Hepatic stellate cell (primary cell): Measurements from ENCODE around the gene BSCL2.
"Not testable (repeated sequence)": the region's sequence is repeated elsewhere in the genome, so short reads cannot be mapped to it uniquely, and the experiment has no call there.

ENCODE experiments used
- DNase-seq: peaks from one replicate; pipeline ENCODE4 v3.0.0; 2011; ENCODE audit warnings: low spot score

BSCL2 gene

DNA sequence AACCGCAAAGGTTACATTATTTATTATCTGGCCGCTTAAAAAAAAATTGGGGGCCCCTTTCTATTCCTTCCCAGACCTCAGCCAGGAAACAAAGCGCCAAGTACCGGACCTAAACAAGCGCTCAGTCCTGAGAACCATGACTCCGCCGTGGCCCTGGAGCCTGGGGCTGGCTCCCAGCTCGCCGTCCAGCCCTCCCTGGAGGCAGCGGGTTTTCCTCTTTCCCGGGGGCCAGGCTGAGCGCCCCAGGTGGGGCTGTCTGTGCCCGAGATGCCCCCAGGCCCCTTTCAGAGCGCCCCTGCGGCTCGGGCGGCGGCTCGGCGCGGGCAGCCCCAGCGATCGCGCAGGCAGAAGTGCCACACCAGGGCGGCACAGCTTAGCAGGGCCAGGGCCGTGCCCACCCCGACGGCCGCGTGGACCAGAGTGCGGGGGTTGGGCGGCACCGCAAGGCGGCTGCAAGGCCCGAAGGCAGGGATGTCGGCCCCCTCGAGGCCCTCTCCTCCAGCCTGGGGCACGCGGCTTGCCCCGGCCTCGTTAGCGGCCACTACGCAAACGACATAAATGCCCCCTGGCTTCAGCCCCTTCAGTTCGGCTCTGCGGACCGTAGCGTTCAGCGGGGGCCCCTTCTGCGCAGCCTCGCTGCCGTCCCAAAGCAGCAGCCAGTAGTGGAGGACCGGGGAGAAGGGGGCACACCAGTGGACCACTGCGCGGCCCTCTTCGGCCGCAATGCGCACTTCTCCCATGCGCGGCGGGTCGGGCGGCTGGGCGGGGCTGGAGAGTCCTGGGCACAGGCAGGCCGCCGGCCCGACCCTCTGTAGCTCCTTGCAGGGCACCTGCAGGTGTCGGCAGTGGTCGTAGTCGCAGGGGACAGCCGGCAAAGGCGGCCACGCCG, 19.5 kb downstream of the BSCL2 start:
- no peak for DNase-seq

DNA sequence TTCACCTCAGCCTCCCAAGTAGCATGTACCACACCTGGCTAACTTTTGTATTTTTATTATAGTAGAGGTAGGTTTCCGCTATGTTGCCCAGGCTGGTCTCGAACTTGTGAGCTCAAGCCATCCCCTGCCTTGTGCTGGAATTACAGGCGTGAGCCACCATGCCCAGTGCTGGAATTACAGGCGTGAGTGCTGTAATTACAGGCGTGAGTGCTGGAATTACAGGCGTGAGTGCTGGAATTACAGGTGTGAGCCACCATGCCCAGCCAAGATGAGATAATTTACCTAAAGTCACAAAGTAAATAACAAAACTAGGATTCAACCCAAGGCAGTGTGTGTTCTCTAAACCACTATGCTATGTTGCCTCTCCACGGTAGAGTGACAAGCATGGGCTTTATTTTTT, 24.7 kb downstream of the BSCL2 start:
- DNase-seq, result no peak

DNA sequence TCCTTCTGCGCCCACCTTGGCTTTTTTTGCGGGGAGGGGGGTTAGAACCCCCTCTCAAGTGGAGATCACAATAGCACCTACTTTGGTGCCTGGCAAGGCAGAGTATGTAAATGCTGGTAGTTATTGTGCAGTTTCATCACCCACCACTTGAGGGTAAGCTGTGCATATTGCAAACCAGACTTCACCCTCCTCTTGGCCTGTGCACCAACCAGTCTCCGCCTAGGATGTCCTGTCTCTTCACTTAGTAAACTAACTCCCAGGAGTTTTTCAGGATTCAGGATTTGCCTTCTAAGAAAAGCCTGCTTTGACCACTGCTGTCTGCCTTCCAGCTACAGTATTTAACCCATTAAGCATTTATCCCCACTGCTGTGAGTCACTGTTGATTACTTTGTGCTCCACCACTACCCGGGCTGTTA, 26.4 kb downstream of the BSCL2 start:
- peak; percentile 86 for DNase-seq

DNA sequence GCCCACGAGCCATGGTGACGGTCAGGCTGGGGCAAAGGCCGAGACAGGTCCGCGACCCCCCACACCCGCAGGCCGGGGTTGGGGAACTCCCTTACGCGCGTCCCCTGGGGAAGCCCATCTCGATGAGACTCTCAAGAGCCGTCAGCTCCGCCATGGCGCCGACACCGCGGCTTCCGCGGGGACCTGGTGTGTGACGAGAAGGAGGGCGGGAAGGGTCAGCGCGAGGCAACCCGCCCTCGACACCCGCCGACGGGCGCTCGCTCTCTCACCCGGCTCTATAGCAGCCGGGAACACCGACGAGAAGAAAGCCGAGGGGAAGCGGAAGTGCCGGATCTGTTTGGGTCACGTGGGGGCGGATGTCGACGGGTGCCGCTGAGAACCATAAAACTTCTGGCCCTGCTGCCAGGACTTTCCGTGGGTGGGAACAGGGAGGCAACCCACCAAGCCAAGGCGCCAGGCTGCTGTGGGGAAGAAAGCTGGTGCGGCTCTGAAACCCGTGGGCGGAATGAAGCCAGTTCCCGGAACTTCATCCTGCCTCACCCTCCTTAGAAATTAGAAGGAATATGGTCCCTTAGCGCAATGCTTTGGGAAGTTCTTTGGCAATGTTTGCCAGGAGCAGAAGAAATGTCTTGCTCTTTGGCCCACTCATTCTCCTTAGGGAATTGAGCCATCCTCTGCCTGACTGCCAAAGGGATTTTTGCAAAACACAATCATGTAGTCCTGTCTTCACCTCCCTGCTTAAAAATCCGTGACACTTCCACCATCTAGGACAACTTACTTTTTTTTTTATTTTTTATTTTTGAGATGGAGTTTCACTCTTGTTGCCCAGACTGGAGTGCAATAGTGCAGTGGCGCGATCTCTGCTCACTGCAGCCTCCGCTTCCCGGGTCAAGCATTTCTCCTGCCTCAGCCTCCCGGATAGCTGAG, 28.2 kb downstream of the BSCL2 start, which contains the start of gene UBXN1:
UBXN1 (minus strand) TSS at position 304 of the 927 bp plus-strand sequence; CDS start at position 154, 150 bp downstream.
- peak; percentile 95 for DNase-seq

DNA sequence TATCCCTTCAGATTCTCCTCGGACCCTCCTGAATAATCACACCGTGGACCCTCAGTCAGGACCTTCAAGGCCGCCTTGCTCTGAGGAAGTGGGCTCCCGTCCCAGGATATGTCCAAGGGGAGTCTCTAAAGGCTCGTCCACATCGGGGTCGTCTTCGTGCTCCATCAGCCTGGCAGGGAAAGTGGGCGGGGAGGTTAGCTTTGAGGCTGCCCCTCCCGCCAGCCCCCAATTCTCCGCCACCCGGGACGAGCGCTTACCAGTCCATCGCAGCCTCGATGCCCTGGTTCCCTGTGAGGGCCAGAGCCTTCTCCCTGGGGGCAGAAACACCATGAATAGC, 28.8 kb downstream of the BSCL2 start:
- DNase-seq, result no peak

DNA sequence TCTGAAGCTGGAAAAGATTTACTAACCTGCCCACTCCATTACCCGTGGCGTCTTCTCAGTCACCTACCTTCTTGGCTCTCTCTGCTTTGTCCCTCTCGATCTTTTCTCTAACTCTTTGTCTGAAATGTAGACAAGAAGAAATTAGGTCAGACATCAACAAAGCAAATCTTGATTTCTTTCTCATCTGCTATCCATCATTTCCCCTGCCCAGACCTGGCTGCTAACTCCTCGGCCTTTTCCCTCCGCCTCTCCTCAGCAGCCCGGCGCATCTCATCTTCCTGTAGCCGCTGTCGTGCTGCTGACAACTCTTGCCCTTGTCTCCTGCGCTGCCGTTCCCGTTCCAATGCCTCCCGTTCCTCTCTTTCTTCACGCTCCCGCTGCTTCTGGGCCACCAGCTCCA, 29.5 kb downstream of the BSCL2 start:
- DNase-seq, result no peak

DNA sequence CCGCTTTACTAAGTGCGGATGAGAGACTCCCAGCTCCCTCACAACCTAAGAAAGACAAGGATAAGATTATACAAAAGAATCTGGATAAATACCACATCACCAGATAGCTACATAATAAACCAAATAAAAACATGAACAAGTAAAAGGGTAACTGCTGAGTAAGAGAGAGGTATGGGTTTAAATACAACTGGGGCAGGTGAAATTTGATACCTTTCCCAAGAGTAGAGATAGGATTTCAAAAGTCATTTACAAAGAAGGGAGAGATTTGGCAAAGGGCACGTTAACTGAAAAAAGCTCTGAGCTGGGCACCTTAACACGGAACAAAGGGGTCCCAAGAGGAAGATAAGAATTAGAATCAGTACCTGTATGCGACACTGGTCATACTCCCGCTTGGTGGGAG, 30.1 kb downstream of the BSCL2 start:
- DNase-seq, result no peak

DNA sequence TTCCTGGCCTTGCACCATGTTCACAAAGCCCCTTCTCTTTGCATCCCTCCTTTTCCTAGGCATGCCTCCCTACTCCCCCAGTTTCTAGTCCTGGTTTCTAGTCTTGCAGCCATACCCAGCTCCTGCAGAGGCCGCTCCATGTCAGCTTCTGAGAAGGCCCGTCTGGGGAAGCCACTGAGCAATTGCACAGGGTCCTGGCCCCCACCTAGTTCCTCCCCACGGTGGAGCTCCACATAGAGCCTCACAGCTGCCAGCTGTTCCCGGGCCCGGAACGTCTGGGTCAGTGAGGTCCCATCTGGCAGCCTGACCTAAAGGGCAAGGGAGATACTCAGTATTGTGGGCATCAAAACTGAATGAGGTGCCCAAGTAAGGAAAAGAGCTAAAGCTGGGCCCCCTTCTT, 30.5 kb downstream of the BSCL2 start:
- no peak for DNase-seq

DNA sequence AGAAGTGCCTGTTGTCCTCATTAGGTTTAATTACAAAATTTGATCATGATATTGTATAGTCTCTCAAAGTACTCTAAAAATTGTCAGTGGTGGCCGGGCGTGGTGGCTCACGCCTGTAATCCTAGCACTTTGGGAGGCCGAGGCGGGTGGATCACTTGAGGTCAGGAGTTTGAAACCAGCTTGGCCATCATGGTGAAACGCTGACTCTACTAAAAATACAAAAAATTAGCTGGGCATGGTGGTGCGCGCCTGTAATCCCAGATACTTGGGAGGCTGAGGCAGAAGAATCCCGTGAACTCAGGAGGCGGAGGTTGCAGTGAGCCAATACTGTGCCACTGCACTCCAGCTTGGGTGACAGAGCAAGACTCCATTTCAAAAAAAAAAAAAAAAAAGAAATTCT, 31.8 kb downstream of the BSCL2 start:
- DNase-seq, result not testable (repeated sequence)

DNA sequence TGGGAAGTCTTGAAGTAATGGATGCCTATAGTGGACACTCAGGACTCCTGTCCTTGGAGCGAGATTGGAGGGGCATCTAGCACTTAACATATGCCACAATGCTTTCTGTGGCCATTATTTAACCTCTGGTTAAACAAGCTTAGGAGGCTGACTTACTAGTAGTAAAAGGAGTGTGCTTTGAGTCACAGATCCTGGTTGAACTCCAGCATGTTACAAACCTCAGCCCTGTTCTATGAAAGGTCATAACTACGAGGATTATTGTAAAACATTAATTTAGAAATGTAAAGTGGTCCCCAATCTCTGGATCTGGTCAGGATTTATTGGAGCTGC, 34.1 kb downstream of the BSCL2 start:
- DNase-seq, result no peak

DNA sequence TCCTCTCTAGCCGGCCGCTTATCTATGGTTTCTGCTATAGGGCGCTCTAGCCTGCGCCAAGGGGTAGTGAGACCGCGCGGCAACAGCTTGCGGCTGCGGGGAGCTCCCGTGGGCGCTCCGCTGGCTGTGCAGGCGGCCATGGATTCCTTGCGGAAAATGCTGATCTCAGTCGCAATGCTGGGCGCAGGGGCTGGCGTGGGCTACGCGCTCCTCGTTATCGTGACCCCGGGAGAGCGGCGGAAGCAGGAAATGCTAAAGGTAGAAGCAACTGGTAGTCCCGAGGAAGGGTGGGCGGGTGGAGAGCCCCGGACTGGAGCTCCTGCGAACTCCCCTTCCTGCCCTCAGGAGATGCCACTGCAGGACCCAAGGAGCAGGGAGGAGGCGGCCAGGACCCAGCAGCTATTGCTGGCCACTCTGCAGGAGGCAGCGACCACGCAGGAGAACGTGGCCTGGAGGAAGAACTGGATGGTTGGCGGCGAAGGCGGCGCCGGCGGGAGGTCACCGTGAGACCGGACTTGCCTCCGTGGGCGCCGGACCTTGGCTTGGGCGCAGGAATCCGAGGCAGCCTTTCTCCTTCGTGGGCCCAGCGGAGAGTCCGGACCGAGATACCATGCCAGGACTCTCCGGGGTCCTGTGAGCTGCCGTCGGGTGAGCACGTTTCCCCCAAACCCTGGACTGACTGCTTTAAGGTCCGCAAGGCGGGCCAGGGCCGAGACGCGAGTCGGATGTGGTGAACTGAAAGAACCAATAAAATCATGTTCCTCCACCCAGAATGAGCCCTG, 35.4 kb downstream of the BSCL2 start, which contains the start of the genes LBHD1 and UQCC3:
LBHD1 (minus strand) TSS at position 660 of the 782 bp plus-strand sequence. CDS start 2,236 bp downstream, outside the sequence.
UQCC3 (plus strand) TSS at position 66 of the 782 bp plus-strand sequence; CDS start at position 139, 73 bp downstream.
- peak; percentile 87 for DNase-seq

DNA sequence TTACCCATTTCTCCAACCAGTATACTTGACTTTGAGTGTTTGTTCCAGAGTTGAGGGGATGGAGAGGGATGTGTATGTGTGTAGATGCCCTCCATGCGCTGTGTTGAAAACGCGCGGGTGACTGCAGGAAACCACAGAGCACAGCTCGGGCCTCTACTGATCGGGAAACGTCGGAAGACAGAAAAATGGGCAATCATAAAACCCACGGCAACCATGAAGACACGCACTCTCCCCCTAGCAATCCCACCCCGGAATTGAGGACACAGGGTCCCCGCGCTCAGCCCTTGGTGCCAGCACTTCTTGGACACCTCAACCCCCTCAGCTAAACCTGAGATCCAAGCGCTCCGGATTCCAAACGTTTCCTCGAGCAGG, 36.0 kb downstream of the BSCL2 start:
- DNase-seq, result no peak

DNA sequence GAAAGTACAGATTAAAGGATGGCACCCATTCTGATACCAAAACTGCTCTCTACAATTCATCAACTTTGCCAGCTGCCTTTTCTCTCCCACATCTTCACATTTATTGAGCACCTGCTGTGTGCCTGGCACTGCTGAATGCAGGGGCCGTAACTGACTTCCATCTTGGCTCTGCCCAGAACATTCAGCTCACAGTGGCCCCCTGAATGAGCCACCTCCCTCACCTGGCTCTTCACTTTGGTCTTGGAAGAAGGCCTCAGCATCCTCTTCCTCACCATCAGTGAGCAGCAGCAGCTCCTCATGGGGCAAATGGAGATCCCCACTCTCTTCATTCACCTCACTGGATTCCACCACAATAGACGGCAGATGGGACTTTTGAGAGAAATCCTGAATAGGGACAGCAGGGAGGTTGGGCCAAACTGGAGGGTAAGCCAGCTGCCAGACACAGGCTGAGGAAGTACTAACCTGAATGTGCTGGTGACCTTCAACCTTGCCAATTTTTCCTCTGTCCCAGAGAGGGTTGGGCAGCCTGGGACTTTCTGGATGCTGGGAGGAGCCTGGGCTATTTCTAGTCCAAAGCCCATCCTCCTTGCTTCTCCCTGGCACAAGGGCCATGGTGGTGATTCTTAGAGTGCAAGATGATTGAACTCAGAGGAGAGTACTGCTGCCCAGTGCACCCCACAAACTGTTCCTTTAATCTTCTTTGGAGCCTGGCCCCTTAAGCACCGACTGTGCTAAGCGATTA, 37.6 kb downstream of the BSCL2 start:
- DNase-seq, result no peak

DNA sequence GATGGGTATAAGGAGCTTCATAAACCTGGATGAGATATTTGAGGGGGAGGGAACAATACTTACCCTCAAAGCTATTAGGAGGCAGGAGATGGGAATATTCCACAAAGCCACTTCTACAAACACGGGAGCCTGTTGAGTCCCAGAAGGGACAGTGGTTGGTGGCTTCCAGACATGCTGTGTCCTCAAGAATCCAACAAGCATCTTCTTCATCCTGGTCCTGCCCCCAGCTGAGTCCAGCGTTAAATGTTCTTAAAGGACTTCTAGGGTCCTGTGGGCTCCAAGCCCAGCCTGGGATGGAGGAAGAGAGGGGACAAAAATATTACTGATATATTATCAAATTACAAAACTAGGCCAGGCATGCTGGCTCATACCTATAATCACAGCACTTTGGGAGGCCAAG, 39.8 kb downstream of the BSCL2 start:
- no peak for DNase-seq

DNA sequence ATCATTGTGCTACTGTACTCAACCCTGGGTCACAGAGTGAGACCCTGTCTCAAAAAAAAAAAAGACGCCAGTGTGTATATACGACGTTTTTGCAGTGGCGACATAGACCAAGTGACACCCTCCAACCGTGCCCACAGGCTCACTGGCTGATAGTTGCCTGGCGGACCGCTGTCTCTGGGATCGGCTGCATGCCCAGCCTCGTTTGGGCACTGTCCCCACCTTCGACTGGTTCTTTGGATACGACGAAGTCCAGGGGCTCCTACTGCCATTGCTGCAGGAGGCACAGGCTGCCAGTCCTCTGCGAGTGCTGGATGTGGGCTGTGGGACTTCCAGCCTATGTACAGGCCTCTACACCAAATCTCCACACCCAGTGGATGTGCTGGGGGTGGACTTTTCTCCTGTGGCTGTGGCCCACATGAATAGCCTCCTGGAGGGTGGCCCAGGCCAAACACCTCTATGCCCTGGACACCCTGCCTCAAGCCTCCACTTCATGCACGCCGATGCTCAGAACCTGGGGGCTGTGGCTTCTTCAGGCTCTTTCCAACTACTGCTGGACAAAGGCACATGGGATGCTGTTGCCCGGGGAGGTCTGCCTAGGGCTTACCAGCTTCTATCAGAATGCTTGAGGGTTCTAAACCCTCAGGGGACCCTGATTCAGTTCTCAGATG, 40.8 kb downstream of the BSCL2 start:
- DNase-seq, result no peak

DNA sequence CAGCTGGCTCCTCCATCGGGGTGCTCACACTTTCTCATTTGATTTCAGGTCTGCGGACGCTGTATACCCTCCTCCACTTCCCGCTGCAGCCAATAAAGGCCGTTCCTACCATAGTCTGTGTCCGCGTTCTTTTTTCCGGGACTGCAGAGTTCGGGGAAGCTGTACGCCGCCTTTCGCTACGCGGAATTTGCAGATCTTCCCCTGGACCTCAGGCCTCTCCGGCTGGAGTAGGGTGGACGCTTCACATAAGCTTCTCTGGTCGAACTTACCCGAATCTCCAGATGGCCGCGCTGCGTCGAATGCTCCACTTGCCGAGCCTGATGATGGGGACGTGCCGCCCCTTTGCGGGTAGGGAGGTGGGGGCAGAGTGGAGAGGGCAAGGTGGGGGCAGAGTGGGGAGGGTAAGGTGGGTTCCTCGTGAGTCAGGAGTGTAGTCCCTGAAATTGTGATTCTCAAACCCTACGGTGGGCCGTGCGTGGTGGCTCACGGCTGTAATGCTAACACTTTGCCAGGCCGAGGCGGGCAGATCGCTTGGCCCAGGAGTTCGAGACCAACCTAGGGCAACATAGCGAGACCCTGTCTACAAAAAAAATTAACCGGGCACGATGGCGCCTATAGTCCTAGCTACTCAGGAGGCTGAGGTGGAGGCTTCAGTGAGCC, 41.5 kb downstream of the BSCL2 start:
- peak; percentile 69 for DNase-seq

DNA sequence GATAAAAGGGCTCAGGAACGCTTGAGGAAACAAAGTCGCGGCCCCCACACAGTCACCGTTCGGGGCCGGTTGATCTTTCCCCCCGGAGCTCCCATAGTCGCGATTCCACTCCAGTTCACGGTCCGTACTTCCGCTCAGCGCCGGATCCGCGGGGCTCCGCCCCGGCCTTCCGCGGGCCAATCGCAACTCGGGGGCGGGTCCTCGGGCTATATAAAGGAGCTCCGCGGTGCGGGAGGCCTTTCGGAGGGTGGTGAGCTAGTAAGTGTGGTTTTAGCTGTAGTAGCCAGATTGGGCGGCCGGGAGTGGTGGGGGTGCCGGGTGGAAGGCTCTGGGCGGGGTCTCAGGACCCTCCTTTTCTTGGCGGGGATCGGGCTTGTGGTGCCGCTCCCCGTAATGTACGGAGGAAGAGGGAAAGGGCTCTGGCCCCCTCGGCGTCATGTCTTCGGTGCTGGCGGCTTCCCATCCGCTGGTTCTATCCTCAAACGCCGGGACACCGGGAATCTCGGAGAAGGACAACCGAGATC, 42.1 kb downstream of the BSCL2 start, which contains the start of the genes C11orf98 and CSKMT:
C11orf98 (minus strand) TSS at position 136 of the 524 bp plus-strand sequence; CDS start at position 95, 41 bp downstream.
CSKMT (plus strand) TSS at position 238 of the 524 bp plus-strand sequence. CDS start 568 bp downstream, outside the sequence.
- peak; percentile 98 for DNase-seq

DNA sequence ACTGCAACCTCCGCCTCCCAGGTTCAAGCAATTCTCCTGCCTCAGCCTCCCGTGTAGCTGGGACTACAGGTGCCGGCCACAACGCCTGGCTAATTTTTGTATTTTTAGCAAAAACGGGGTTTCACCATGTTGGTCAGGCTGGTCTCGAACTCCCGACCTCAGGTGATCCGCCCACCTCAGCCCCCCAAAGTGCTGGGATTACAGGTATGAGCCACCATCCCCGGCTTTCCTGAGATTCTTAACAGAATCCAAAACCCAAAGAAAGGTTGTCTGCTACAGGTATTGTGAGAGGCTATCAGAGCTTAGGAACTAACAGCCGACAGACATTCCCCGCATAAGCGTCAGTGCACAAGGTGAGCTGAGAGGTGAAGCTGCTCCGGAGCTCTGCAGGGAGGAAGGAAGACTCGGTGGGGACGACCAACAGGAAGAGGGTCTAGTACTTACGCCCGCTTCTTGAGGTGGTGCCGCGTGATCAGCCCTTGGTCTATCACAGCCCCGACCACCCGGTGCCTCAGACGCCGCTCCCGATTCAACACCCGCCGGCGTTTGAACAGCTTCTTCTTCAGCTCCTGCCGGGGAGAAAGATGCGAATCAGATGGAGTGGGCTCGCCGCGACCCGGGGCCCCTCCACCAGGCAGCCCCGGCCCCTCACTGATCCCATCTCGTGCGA, 42.7 kb downstream of the BSCL2 start:
- no peak for DNase-seq

DNA sequence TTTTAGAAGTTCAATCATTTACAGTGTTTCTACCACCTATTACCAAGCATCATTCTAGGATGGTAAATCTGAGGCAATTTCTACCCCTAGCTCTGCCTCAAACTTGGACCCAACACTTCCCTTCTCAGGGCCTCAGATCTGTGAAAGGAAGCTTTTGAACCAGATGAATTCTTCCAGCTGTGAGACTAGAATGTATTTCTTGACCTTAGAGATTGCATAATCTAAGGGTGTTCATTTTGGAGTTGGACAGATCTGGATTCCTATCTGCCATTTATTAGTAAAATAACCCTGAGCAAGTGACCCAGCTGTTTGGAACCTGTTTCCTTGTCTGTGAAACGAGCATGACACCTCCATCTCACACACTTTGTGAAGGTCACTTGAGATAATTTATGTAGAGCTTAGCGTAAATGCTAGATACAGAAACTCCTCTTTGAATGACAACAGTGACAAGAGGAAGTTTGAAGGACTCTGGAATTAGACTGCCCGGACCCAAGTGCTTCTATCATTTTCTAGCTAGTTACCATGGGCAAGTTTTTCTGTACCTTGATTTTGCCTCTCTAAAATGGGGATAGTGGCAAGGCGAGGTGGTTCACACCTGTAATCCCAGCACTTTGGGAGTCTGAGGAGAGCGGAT, 50.3 kb downstream of the BSCL2 start:
- no peak for DNase-seq
